Measurements from ENCODE around the gene USP3.
"Not testable (repeated sequence)": the region's sequence is repeated elsewhere in the genome, so short reads cannot be mapped to it uniquely, and the experiment has no call there.

Gene USP3

DNA sequence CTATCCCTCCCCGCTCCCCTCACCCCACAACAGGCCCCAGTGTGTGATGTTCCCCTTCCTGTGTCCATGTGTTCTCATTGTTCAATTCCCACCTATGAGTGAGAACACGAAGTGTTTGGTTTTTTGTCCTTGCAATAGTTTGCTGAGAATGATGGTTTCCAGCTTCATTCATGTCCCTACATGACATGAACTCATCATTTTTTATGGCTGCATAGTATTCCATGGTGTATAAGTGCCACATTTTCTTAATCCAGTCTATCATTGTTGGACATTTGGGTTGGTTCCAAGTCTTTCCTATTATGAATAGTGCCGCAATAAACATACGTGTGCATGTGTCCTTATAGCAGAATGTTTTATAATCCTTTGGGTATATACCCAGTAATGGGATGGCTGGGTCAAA lies 112.8 kb downstream of the USP3 start:
- not testable (repeated sequence) for DNase-seq

DNA sequence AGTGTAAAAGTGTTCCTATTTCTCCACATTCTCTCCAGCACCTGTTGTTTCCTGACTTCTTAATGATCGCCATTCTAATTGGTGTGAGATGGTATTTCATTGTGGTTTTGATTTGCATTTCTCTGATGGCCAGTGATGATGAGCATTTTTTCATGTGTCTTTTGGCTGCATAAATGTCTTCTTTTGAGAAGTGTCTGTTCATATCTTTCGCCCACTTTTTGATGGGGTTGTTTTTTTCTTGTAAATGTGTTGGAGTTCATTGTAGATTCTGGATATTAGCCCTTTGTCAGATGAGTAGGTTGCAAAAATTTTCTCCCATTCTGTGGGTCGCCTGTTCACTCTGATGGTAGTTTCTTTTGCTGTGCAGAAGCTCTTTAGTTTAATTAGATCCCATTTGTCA lies 113.2 kb downstream of the USP3 start:
- not testable (repeated sequence) for DNase-seq

DNA sequence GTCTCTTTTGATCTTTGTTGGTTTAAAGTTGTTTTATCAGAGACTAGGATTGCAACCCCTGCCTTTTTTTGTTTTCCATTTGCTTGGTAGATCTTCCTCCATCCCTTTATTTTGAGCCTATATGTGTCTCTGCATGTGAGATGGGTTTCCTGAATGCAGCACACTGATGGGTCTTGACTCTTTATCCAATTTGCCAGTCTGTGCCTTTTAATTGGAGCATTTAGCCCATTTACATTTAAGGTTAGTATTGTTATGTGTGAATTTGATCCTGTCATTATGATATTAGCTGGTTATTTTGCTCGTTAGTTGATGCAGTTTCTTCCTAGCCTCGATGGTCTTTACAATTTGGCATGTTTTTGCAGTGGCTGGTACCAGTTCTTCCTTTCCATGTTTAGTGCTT lies 116.4 kb downstream of the USP3 start:
- not testable (repeated sequence) for DNase-seq

DNA sequence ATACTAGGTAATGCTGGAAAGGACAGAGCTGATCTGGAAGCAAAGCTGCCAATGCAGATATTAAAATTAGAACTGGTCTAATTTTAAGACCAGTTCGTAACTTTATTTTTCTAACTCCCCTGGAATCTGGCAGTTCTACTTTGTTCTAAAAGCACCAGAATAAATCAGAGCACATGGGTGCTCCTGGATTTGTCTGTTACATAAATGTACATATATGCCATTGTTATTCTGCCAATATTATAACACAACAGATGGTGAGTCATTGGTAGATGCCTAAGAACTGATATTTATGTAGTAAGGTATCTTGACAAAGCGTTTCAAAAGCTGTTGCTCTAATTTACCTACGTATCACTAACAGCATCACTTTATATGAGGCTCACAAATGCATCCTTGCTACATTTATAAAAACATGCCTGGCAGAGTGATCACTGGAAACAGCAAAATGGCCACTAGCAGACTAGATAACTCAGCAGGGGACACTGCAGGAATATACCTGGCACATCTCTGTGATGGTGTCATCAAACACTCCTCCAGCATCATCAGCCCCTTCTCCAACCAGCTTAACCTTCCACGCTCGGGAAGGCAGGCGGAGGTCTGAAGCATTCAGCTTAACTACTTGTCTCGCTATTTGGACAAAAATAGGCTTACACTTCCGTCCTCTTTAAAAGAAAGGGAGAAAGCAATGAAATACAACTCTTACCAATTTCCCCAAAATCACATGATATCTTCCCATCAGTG lies 119.0 kb downstream of the USP3 start:
- DNase-seq: no peak

DNA sequence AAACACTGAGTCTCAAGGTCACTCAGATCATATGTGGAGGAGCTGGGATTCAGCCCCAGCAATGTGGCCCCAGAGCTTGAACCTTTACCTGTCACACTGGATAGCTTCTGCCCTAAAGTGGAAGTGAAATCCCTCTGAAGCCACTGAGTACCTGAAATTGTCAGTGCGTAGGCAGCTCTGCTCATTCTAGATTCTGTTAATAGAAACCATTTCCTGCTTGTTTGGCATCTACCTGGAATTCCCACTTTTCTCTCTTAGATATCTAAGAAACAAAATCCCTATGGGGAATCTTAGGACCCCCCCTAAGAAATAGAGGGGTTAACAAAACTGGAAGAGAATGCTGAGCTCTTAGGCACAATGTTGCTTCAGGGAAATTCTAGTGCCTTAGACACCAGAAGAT lies 122.6 kb downstream of the USP3 start:
- no peak for DNase-seq

DNA sequence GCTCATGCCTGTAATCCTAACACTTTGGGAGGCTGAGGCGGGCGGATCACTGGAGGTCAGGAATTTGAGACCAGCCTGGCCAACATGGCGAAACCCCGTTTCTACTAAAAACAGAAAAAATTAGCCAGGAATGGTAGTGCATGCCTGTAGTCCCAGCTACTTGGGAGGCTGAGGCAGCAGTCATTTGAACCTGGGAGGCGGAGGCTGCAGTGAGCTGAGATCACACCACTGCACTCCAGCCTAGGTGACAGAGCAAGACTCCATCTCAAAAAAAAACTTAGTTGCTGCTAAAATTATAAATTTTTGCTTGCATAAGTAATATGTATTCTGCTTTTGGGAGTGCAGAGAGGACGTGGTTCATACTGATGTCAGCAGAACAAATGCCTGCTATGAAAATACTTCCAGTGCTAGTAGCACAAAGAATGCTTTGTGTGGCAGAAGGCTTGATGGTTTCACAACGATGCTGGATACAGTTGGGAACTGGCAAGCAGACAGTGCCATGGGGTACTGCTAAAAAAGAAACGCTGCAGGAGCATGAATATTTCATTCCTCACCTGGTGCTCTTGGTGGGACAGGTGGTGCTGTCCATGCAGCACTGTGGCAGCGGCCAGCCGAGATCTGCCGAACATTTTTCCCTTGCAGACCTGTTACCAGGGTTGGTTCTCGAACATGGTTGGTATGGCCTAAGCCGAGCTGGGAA lies 123.9 kb downstream of the USP3 start:
- no peak for DNase-seq

DNA sequence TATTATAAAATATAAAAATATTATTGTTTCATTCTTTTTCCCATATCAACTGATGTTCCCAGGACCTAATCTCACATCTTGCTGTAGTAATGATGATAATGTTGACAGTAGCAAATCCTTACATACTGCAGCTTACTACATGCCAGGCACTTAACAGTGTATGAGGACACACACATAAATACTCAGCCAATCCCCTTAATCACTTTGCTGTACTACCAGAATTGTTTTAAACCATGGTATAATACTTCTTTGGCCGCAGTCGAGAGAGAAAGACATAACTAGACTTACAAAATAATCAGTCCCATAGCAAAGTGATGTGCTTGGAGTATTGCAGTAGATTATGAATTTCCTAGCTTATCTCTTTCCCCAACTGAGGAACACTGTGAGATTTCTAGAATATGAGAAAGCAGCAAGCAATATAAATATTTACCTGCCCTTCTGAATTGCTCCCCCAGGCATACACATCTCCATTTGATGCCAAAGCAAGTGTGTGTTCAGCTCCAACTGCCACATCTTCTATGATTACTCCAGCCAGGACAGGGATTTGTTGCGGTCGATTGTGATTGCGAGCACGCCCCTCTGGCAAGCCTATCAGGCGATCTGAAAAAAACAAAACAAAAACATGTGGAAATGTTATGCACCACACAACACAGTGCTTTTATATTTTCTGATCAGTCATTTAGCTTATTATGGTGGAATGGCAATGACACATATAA lies 125.8 kb downstream of the USP3 start:
- no peak for DNase-seq

DNA sequence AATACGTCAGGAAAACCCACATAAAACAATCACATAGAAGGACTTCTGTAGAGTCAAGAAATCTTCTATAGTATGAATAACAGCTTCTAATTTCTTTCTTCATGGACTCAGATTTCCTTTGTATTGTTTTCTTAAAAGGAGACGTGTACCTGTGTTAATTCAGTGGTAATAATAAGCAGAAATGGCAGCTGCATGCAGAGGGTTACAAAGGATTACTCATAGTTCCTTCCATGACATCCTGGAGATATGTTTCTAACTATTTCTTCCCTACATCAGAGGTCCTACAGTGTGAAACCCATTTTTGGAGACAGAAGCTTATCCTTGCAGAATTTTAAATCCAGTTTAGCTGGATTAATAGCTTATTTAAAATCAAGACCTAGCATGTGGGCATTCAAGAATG lies 128.9 kb downstream of the USP3 start:
- DNase-seq: no peak

DNA sequence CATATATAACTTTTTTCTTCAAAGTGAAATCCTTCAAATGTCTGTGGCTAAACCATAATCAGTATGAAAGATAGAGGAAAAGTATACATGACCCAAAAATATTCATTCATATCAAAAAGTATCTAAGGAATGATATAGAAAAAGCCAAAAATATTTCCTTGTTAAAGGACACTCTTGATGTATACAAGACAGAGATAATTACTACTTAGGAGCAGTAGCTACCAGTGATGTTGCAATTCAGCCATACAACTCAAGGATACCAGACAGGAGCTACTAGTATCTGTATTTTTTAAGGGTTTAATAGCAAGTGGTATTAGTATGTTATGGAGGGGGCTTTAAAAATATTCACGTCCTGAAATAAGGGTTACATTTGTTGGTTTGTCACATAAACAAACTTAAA lies 129.8 kb downstream of the USP3 start:
- no peak for DNase-seq

DNA sequence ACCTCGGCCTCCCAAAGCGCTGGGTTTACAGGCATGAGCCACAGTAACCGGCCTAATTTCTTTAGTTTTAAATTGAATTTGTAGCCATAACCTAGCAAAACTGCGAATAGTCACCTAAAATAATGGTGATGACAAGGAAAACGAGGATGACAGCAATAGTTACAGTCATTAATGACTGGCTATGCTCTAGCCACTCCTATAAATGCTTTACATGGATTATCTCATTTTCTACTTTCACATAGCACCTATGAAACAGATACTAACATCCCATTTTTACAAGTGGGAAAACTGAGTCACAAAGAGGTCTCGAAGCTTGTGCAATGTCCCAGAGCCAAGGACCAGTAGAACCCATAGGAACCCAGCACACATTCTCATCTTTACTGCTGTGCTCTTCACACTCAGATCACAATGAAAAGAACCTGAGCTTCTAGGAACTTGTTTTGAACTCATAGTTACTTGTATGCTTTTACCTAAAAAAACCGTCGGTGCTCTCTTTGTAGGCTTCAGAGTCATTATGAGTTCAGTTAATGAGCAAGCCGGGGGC lies 132.2 kb downstream of the USP3 start:
- no peak for DNase-seq

DNA sequence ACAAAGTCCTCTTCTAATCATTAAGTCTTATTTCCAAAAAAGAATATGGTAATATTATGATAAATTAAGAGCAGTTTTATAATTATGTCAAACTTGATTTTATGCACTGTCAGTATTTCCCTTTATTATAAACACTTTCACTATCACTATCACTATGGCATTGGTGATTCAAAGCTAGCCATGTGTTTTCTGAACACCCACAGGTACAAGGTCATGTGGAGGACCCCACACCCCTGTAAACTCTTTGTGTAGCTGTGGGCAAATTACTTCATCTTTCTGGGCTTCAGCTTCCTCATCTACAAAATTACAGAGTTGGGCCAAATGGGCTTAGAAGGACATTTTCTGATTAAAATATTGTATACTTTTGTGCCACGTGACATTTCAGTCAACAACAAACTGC lies 134.4 kb downstream of the USP3 start:
- no peak for DNase-seq

DNA sequence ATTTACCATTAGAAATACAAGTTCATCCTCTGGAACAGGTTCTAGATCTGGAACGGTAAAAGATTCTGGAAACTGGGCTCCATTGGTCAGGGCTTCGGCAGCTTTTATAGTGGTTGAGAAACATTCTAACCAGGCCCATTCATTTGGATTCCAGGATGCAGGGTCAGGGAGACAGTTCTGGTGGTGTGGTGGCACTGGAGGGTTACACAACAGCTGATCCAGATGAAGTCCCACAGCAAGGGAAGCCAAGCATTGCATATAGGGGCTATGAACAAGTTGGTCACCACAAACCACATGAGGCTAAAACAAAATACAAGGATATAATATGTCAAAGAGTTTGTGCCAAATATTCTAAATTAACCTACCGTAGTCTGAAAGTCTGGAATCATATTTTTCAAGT lies 135.8 kb downstream of the USP3 start:
- no peak for DNase-seq

All from CD4-positive, alpha-beta T cell treated with Interleukin-4 for 1 hour (primary cell).